ENCODE measurements around the gene DIP2B. TPM values are rescaled to one million over a fixed set of nuclear protein-coding genes. Genes with fewer than 3 reads are reported as not detected.
A peak's percentile ranks its signal among the peaks of the same experiment; 100 is the strongest.

The DIP2B gene
- total RNA-seq, 1 donor from 2014 or later, result 37.1 TPM

DNA sequence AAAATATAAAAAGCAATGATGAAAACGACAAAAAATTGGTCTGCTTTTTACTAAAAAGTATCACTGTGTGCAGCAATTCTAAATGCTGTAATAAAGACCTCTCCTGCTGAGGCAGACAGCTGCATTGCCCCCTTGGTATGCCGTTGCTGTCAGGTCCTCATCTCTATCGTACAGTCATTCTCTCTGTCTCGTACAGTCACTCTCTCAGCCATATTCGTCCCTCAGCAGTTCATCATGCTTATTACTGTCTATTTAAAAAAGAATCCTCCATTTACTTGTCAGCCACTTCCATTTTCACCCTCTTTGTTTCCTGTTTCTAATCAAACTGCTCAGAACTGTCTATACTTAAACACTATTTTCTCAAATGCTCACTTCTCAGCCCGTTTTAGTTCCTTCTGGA, 123.6 kb downstream of the DIP2B start:
- H3K9ac ChIP-seq, result no peak overlapping the region
- Mint-ChIP-seq H3K27me3 (ENCODE audit: insufficient read depth, low read depth) (no peaks in the 10 kb centered on the region), H3K9me3 (no peaks in the 10 kb centered on the region)

DNA sequence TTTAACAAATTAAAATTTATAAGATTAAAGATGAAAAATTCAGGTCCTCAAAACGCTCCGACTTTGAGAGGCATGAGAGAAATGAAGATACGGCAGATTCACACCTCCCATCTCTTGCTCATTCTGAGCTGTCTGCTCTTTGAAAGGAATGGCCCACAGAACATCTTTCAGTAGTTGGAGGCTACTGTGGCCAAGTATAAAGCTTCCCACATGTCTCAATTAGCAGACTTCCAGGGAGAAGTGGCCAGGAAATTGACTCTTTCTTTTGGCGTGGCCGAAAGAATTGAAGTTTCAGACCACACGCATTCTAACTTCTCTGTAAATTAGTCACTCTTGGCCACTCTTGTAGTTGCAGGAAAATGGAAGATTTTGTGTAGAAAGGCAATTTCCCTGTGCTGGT, 129.2 kb downstream of the DIP2B start:
- Histone ChIP-seq H3K4me3 (no peak overlapping the region), H3K9ac (no peak overlapping the region), H3F3A (ENCODE audit: low read depth) (peaks cover 11% of the 10 kb centered on the region), H3K4me1 (peaks cover 10% of the 10 kb centered on the region), H3K27me3 (no peaks in the 10 kb centered on the region), H3K9me3 (ENCODE audit: low read depth) (no peaks in the 10 kb centered on the region), H3K27ac (peak overlapping the region; percentile 28), H4K20me1 (ENCODE audit: low read depth) (no peaks in the 10 kb centered on the region), H3K4me2 (no peak overlapping the region), H3K36me3 (peaks cover 4% of the 10 kb centered on the region), H3K79me2 (ENCODE audit: low read depth) (peaks cover 7% of the 10 kb centered on the region), H2AFZ (replicated peaks) (no peak overlapping the region)
- Mint-ChIP-seq H3K36me3 (peaks cover 12% of the 10 kb centered on the region), H3K4me1 (peaks cover 34% of the 10 kb centered on the region), H3K27ac (no peak overlapping the region), H3K4me3 (no peak overlapping the region), H3K9me3 (no peaks in the 10 kb centered on the region), H3K27me3 (ENCODE audit: insufficient read depth, low read depth) (peaks cover 2% of the 10 kb centered on the region)
- TF ChIP-seq EZH2 (IDR thresholded peaks at IDR 0.05) (no peak), EZH2phosphoT487 (IDR thresholded peaks at IDR 0.05) (no peak)
- TF ChIP-seq, protein P1, sequence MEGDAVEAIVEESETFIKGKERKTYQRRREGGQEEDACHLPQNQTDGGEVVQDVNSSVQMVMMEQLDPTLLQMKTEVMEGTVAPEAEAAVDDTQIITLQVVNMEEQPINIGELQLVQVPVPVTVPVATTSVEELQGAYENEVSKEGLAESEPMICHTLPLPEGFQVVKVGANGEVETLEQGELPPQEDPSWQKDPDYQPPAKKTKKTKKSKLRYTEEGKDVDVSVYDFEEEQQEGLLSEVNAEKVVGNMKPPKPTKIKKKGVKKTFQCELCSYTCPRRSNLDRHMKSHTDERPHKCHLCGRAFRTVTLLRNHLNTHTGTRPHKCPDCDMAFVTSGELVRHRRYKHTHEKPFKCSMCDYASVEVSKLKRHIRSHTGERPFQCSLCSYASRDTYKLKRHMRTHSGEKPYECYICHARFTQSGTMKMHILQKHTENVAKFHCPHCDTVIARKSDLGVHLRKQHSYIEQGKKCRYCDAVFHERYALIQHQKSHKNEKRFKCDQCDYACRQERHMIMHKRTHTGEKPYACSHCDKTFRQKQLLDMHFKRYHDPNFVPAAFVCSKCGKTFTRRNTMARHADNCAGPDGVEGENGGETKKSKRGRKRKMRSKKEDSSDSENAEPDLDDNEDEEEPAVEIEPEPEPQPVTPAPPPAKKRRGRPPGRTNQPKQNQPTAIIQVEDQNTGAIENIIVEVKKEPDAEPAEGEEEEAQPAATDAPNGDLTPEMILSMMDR (IDR thresholded peaks at IDR 0.05), result no peak
- DNase-seq (ENCODE audit: low spot score), result no peak

More for the DNA sequence above, 123.6 kb downstream of the DIP2B start:
- Histone ChIP-seq H3K27me3 (no peaks in the 10 kb centered on the region), H2AFZ (replicated peaks) (no peak overlapping the region), H3K4me1 (peaks cover 8% of the 10 kb centered on the region), H3F3A (ENCODE audit: low read depth) (no peaks in the 10 kb centered on the region), H3K79me2 (ENCODE audit: low read depth) (peaks cover 18% of the 10 kb centered on the region), H3K9me3 (ENCODE audit: low read depth) (no peaks in the 10 kb centered on the region), H3K4me3 (no peak overlapping the region), H3K4me2 (no peak overlapping the region), H3K27ac (no peak overlapping the region), H4K20me1 (ENCODE audit: low read depth) (no peaks in the 10 kb centered on the region), H3K36me3 (peaks cover 4% of the 10 kb centered on the region)
- H3K4me3 Mint-ChIP-seq, result no peak overlapping the region
- no peak overlapping the region for H3K27ac Mint-ChIP-seq
- DNase-seq (ENCODE audit: low spot score), result no peak
- peaks cover 24% of the 10 kb centered on the region for H3K36me3 Mint-ChIP-seq
- H3K4me1 Mint-ChIP-seq, result peaks cover 7% of the 10 kb centered on the region
- no peak for TF ChIP-seq EZH2 (IDR thresholded peaks at IDR 0.05)
- TF ChIP-seq EZH2phosphoT487 (IDR thresholded peaks at IDR 0.05), result no peak
- TF ChIP-seq, protein P1 (IDR thresholded peaks at IDR 0.05), result no peak

- Histone ChIP-seq H3K27ac (no peak overlapping the region), H3K27me3 (no peaks in the 10 kb centered on the region), H2AFZ (replicated peaks) (no peak overlapping the region), H3K79me2 (ENCODE audit: low read depth) (peaks cover 7% of the 10 kb centered on the region), H3K4me3 (no peak overlapping the region), H3K9me3 (ENCODE audit: low read depth) (no peaks in the 10 kb centered on the region), H3K36me3 (peaks cover 4% of the 10 kb centered on the region), H3F3A (ENCODE audit: low read depth) (peaks cover 11% of the 10 kb centered on the region), H3K9ac (no peak overlapping the region), H3K4me2 (no peak overlapping the region), H4K20me1 (ENCODE audit: low read depth) (no peaks in the 10 kb centered on the region), H3K4me1 (peaks cover 10% of the 10 kb centered on the region)
- TF ChIP-seq EZH2phosphoT487 (IDR thresholded peaks at IDR 0.05), result no peak
- no peak for TF ChIP-seq EZH2 (IDR thresholded peaks at IDR 0.05)
- TF ChIP-seq, protein P1 (IDR thresholded peaks at IDR 0.05), result no peak
- Mint-ChIP-seq H3K9me3 (no peaks in the 10 kb centered on the region), H3K4me3 (no peak overlapping the region), H3K27ac (no peak overlapping the region), H3K36me3 (peaks cover 11% of the 10 kb centered on the region), H3K4me1 (peaks cover 34% of the 10 kb centered on the region), H3K27me3 (ENCODE audit: insufficient read depth, low read depth) (peaks cover 2% of the 10 kb centered on the region)
- DNase-seq (ENCODE audit: low spot score), result no peak
Observed at GRCh38 chr12:50634379-50634778, 129.6 kb downstream of the DIP2B start.

Data from neural progenitor cell (in vitro differentiated cells).